K562 (cell line): ENCODE measurements around the gene MED16. TPM values are rescaled to one million over a fixed set of nuclear protein-coding genes. Genes with fewer than 3 reads are reported as not detected.

Experiments used
- CBX1 ChIP-seq: sonication (generic); IDR thresholded peaks from 2 replicates; pipeline ENCODE4 v1.6.1; 2016; ENCODE audit warnings: antibody characterized with exemption, low read depth, mild to moderate bottlenecking
- CBX8 ChIP-seq: fragments of 200-600 bp; sonication (generic); IDR thresholded peaks from 2 replicates; pipeline ENCODE4 v1.6.1; 2012; ENCODE audit warnings: borderline replicate concordance, mixed run types, low read depth, mild to moderate bottlenecking, moderate library complexity, mixed read lengths, low read length, control low read depth, inconsistent platforms; ENCODE audit not compliant: poor library complexity, severe bottlenecking; ENCODE audit errors: extremely low read depth
- CCNT2 ChIP-seq: IDR thresholded peaks from 2 replicates; pipeline ENCODE4 v1.6.1; 2011; ENCODE audit warnings: borderline replicate concordance, low read depth, mild to moderate bottlenecking, moderate library complexity, mixed read lengths, low read length; ENCODE audit not compliant: insufficient read length; ENCODE audit errors: extremely low read depth
- ELF1 ChIP-seq: fragments of 200-800 bp; sonication (Bioruptor generic); IDR thresholded peaks from 2 replicates; pipeline ENCODE4 v1.6.1; 2016; ENCODE audit warnings: missing genetic modification characterization, missing compliant biosample characterization
- HNRNPLL ChIP-seq: fragments of 200-400 bp; formaldehyde crosslinking; IDR thresholded peaks from 2 replicates; pipeline ENCODE4 v1.6.1; 2017; ENCODE audit warnings: low read length, low read depth, mild to moderate bottlenecking; ENCODE audit not compliant: poor library complexity, severe bottlenecking
- IRF1 ChIP-seq: sonication (generic); formaldehyde crosslinking; IDR thresholded peaks from 2 replicates; pipeline ENCODE4 v1.8.0; 2022; ENCODE audit warnings: missing genetic modification reagents, mild to moderate bottlenecking, borderline replicate concordance
- KAT8 ChIP-seq: fragments of 450-650 bp; IDR thresholded peaks from 2 replicates; pipeline ENCODE4 v1.6.1; 2016; ENCODE audit warnings: low read depth, mild to moderate bottlenecking
- KLF10 ChIP-seq: fragments of 250-450 bp; sonication (Bioruptor Pico); IDR thresholded peaks from 2 replicates; pipeline ENCODE4 v1.6.1; 2021; ENCODE audit warnings: matching md5 sums
- MXI1 ChIP-seq: IDR thresholded peaks from 2 replicates; pipeline ENCODE4 v1.6.1; 2011; ENCODE audit warnings: low read depth, mild to moderate bottlenecking, improper control_type of control experiment, low read length
- NFXL1 ChIP-seq: fragments of 450-650 bp; formaldehyde crosslinking; IDR thresholded peaks from 2 replicates; pipeline ENCODE4 v1.4.0; 2021; ENCODE audit warnings: mild to moderate bottlenecking
- NR0B1 ChIP-seq: fragments of 450-650 bp; IDR thresholded peaks from one replicate; pipeline ENCODE4 v1.6.1; 2018; ENCODE audit warnings: mild to moderate bottlenecking, moderate library complexity; ENCODE audit not compliant: partially characterized antibody
- NRF1 ChIP-seq, 2 experiments: fragments of 450-650 bp; IDR thresholded peaks in 1 of 2; conservative IDR thresholded peaks in 1 of 2; 2 replicates each; pipeline ENCODE4 v1.6.1; 2014; ENCODE audit warnings: mild to moderate bottlenecking in 2 of 2
- PCBP1 ChIP-seq: fragments of 200-400 bp; formaldehyde crosslinking; IDR thresholded peaks from 2 replicates; pipeline ENCODE4 v1.6.1; 2018; ENCODE audit warnings: mild to moderate bottlenecking, low read depth, low read length; ENCODE audit not compliant: poor library complexity, severe bottlenecking
- RBFOX2 ChIP-seq: fragments of 200-400 bp; formaldehyde crosslinking; IDR thresholded peaks from 2 replicates; pipeline ENCODE4 v1.6.1; 2017; ENCODE audit warnings: low read depth, mild to moderate bottlenecking, low read length, moderate library complexity
- RFX5 ChIP-seq: IDR thresholded peaks from 2 replicates; pipeline ENCODE4 v1.6.1; 2011; ENCODE audit warnings: low read depth, mild to moderate bottlenecking, improper control_type of control experiment, low read length
- TAF15 ChIP-seq: fragments of 200-400 bp; formaldehyde crosslinking; IDR thresholded peaks from 2 replicates; pipeline ENCODE4 v1.6.1; 2017; ENCODE audit warnings: mild to moderate bottlenecking, low read depth, low read length, moderate library complexity
- TARDBP ChIP-seq: fragments of 450-650 bp; IDR thresholded peaks from 2 replicates; pipeline ENCODE4 v1.6.1; 2016
- ZNF395 ChIP-seq: fragments of 200-800 bp; sonication (Bioruptor generic); IDR thresholded peaks from 2 replicates; pipeline ENCODE4 v1.6.1; 2017; ENCODE audit warnings: missing genetic modification characterization, missing compliant biosample characterization
- ZNF586 ChIP-seq: fragments of 450-650 bp; formaldehyde crosslinking; conservative IDR thresholded peaks from 2 replicates; pipeline ENCODE4 v1.4.0; 2020; ENCODE audit warnings: mild to moderate bottlenecking, moderate library complexity
- ZNF764 ChIP-seq: fragments of 250-450 bp; sonication (Bioruptor Pico); IDR thresholded peaks from 2 replicates; pipeline ENCODE4 v1.4.0; 2020; ENCODE audit warnings: low read depth, mild to moderate bottlenecking, moderate library complexity
- polyA plus RNA-seq, 8 experiments: library from polyadenylated mRNA; depleted of rRNA in 4 of 8; stranded (reverse) in 5 of 8; unstranded in 3 of 8; fragments of >200 nt; fragmentation: Nextera tagmentation in 2 of 8; fragmentation: Illumina TruSeq in 1 of 8; extraction: Ambion mirVana in 2 of 8; extraction: Trizol in 1 of 8; gene quantifications; 2 replicates each; pipeline versions ENCODE4 v1.2.1 to v1.2.3, GENCODE V29; 2011 to 2014; ENCODE audit warnings: inconsistent platforms in 1 of 8, missing spikeins in 1 of 8
- total RNA-seq, 7 experiments: library from RNA; depleted of rRNA in 6 of 7; stranded (reverse); fragments of >200 nt in 6 of 7; fragmentation: Illumina TruSeq in 2 of 7; extraction: Trizol in 2 of 7; gene quantifications; 2 replicates each; pipeline versions ENCODE4 v1.2.1 to v1.2.3, GENCODE V29; 2011 to 2021; ENCODE audit warnings: low replicate concordance in 1 of 7
- TF ChIP-seq, protein P1 (sequence below): fragments of 450-650 bp; conservative IDR thresholded peaks from 2 replicates; pipeline ENCODE4 v1.6.1; 2016; ENCODE audit warnings: missing genetic modification characterization, low read depth, mild to moderate bottlenecking, missing compliant biosample characterization, moderate library complexity
- TF ChIP-seq, protein P2 (sequence below): IDR thresholded peaks from 2 replicates; pipeline ENCODE4 v1.6.1; 2016; ENCODE audit warnings: missing genetic modification characterization, missing compliant biosample characterization

Gene MED16
- total and polyA plus RNA-seq, 9 of the 15 experiments (the other 6 are each of a cell fraction or from before 2014, with no cell fraction given), result 0.89 to 59.9 (median 8.6) TPM

DNA sequence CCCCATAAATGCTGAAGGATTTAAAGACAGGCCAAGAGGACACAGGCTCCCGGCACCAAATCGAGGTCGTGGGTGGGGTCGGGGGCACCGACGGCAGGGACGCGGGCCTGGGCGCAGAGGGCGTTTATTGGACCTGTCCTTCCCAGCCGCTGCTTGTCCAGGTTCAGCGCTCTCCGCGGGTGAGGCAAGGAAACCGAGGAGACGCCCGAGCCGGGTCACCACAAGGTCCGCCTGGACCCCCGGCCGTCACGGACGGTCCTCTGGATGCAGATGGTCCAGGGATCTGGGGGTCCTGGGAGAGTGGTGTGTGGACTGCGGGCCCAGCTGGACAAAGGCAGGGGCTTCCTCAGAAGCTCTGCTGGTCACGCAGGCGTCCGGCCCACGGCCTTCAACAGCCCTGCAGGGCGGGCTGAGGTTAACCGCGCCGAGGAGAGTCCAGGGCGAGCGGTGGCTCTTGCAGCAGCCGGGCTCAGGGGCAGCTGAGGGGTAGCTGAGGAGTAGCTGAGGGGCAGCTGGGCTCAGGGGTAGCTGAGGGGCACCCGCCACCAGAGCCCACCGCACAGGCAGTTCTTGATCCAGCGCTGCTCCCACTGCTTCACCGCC is 25.0 kb downstream of the MED16 start (continued):
- TF ChIP-seq CCNT2, result peak; percentile 49
- no peak for TF ChIP-seq ZNF395 (CRISPR knock-in tag)
- TF ChIP-seq ZNF586, result no peak
- TF ChIP-seq NFXL1 (CRISPR knock-in tag), result no peak
- no peak for TF ChIP-seq ELF1 (tag)
- no peak for TF ChIP-seq KAT8
- TF ChIP-seq CBX1, result peak; percentile 42; the same call in 1 of the 2 replicates
- no peak for TF ChIP-seq NRF1 (conservative IDR thresholded peaks at IDR 0.05 in 1 of 2, IDR thresholded peaks at IDR 0.05 in 1 of 2)
- no peak for TF ChIP-seq MXI1
- TF ChIP-seq CBX8, result no peak
- TF ChIP-seq ZNF764, result no peak
- peak; percentile 28 for TF ChIP-seq PCBP1
- TF ChIP-seq HNRNPLL, result no peak
- no peak for TF ChIP-seq NR0B1
- TF ChIP-seq KLF10 (CRISPR knock-in tag), result no peak
- TF ChIP-seq TARDBP, result no peak
- no peak for TF ChIP-seq RFX5
- no peak for TF ChIP-seq RBFOX2
- TF ChIP-seq, protein P1, sequence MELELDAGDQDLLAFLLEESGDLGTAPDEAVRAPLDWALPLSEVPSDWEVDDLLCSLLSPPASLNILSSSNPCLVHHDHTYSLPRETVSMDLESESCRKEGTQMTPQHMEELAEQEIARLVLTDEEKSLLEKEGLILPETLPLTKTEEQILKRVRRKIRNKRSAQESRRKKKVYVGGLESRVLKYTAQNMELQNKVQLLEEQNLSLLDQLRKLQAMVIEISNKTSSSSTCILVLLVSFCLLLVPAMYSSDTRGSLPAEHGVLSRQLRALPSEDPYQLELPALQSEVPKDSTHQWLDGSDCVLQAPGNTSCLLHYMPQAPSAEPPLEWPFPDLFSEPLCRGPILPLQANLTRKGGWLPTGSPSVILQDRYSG (tag), result no peak
- no peak for TF ChIP-seq IRF1 (CRISPR knock-in tag)
- TF ChIP-seq TAF15, result 0 out of 2 replicates have a peak, but pooled peaks have one; percentile 27
- TF ChIP-seq, protein P2, sequence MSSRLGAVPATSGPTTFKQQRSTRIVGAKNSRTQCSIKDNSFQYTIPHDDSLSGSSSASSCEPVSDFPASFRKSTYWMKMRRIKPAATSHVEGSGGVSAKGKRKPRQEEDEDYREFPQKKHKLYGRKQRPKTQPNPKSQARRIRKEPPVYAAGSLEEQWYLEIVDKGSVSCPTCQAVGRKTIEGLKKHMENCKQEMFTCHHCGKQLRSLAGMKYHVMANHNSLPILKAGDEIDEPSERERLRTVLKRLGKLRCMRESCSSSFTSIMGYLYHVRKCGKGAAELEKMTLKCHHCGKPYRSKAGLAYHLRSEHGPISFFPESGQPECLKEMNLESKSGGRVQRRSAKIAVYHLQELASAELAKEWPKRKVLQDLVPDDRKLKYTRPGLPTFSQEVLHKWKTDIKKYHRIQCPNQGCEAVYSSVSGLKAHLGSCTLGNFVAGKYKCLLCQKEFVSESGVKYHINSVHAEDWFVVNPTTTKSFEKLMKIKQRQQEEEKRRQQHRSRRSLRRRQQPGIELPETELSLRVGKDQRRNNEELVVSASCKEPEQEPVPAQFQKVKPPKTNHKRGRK, result no peak
